OCI-LY3 (cell line): ENCODE measurements around the gene WDR59.
"Not testable (repeated sequence)": the region's sequence is repeated elsewhere in the genome, so short reads cannot be mapped to it uniquely, and the experiment has no call there.

Experiments
- H2AFZ ChIP-seq: fragments of 200-600, 300-600 bp; shearing (Covaris generic); 2 replicates; pipeline ENCODE4 v1.6.0; 2014; ENCODE audit warnings: antibody characterized with exemption, low read depth, low read length
- H3K27ac ChIP-seq: fragments of 200-600, 300-600 bp; sonication (generic); 2 replicates; pipeline ENCODE4 v1.5.1; 2014; ENCODE audit warnings: mild to moderate bottlenecking, low read length, moderate library complexity, mixed read lengths
- H3K27me3 ChIP-seq: fragments of 200-600, 300-600 bp; sonication (generic); 2 replicates; pipeline ENCODE4 v1.6.1; 2014; ENCODE audit warnings: low read depth, low read length, mixed read lengths
- H3K36me3 ChIP-seq: fragments of 200-600, 300-600 bp; sonication (generic); replicated peaks from 2 replicates; pipeline ENCODE3; 2014; ENCODE audit warnings: low read depth, low read length, mixed read lengths
- H3K4me1 ChIP-seq: fragments of 300-600, 200-600 bp; sonication (generic); 2 replicates; pipeline ENCODE4 v1.6.1; 2014; ENCODE audit warnings: low read length, mixed read lengths
- H3K4me2 ChIP-seq: fragments of 200-600, 300-600 bp; sonication (generic); 2 replicates; pipeline ENCODE4 v1.6.1; 2014; ENCODE audit warnings: low read length, mixed read lengths
- H3K4me3 ChIP-seq: fragments of 300-600, 200-600 bp; sonication (generic); 2 replicates; pipeline ENCODE4 v1.5.1; 2014; ENCODE audit warnings: antibody characterized with exemption, mild to moderate bottlenecking, low read length, moderate library complexity
- H3K79me2 ChIP-seq: fragments of 300-600, 200-600 bp; shearing (Covaris generic); 2 replicates; pipeline ENCODE4 v1.6.1; 2014; ENCODE audit warnings: mild to moderate bottlenecking, low read length, mixed read lengths
- H3K9ac ChIP-seq: fragments of 300-600, 200-600 bp; shearing (Covaris generic); 2 replicates; pipeline ENCODE4 v1.6.0; 2014; ENCODE audit warnings: mild to moderate bottlenecking, low read length, moderate library complexity
- H3K9me3 ChIP-seq: fragments of 200-600, 300-600 bp; shearing (Covaris generic); 2 replicates; pipeline ENCODE4 v1.6.1; 2014; ENCODE audit warnings: low read length, mixed read lengths; ENCODE audit not compliant: insufficient read depth
- H4K20me1 ChIP-seq: fragments of 200-600, 300-600 bp; sonication (generic); 2 replicates; pipeline ENCODE4 v1.6.1; 2016; ENCODE audit warnings: low read length, mixed read lengths; ENCODE audit not compliant: insufficient read depth
- CTCF ChIP-seq: fragments of 200-600, 300-600 bp; sonication (generic); IDR thresholded peaks from 2 replicates; pipeline ENCODE4 v1.5.1; 2014; ENCODE audit warnings: antibody characterized with exemption, low read length, low read depth
- EZH2phosphoT487 ChIP-seq: fragments of 200-600 bp; shearing (Covaris generic); IDR thresholded peaks from 2 replicates; pipeline ENCODE4 v1.6.1; 2018; ENCODE audit warnings: antibody characterized with exemption, mixed run types, low read depth

The WDR59 gene

GRCh38 chr16:75017670-75018525 is 33.0 kb upstream of the WDR59 start:
- Histone ChIP-seq H3K27me3 (no peaks in the 10 kb centered on the region), H3K9ac (no peak overlapping the region), H2AFZ (no peak overlapping the region), H3K9me3 (peaks cover 11% of the 10 kb centered on the region; the same call in 1 of the 2 replicates), H4K20me1 (no peaks in the 10 kb centered on the region), H3K27ac (no peak overlapping the region), H3K36me3 (peaks cover 4% of the 10 kb centered on the region), H3K4me2 (no peak overlapping the region), H3K4me1 (peaks cover 7% of the 10 kb centered on the region), H3K79me2 (no peaks in the 10 kb centered on the region; the same call in 1 of the 2 replicates), H3K4me3 (no peak overlapping the region)
- TF ChIP-seq CTCF, result no peak
- TF ChIP-seq EZH2phosphoT487, result no peak

GRCh38 chr16:75016451-75017081 is 31.6 kb upstream of the WDR59 start:
- H3K4me2 ChIP-seq, H3K36me3 ChIP-seq, H4K20me1 ChIP-seq, H3K9ac ChIP-seq, H2AFZ ChIP-seq, H3K79me2 ChIP-seq, H3K27me3 ChIP-seq, H3K9me3 ChIP-seq, H3K4me3 ChIP-seq, H3K27ac ChIP-seq: not testable (repeated sequence)
- H3K4me1 ChIP-seq, result peaks cover 20% of the 10 kb centered on the region

- H3K79me2 ChIP-seq, result peaks cover 3% of the 10 kb centered on the region; the same call in 1 of the 2 replicates
- peaks cover 28% of the 10 kb centered on the region for H3K4me1 ChIP-seq
- H3K36me3 ChIP-seq, result no peaks in the 10 kb centered on the region
- TF ChIP-seq EZH2phosphoT487 (no peak), CTCF (no peak)
- no peak overlapping the region for H3K4me3 ChIP-seq
- H4K20me1 ChIP-seq, result no peaks in the 10 kb centered on the region
- no peak overlapping the region for H3K9ac ChIP-seq
- H3K4me2 ChIP-seq, result no peak overlapping the region
- H3K9me3 ChIP-seq, result no peaks in the 10 kb centered on the region
- no peak overlapping the region for H3K27ac ChIP-seq
- no peak overlapping the region for H2AFZ ChIP-seq
- H3K27me3 ChIP-seq, result no peaks in the 10 kb centered on the region
Observed at GRCh38 chr16:75014318-75014717, 29.4 kb upstream of the WDR59 start.

GRCh38 chr16:75013123-75013522 is 28.2 kb upstream of the WDR59 start:
- Histone ChIP-seq H3K4me2 (peak overlapping the region; percentile 83), H3K4me1 (peaks cover 25% of the 10 kb centered on the region), H2AFZ (peak overlapping the region; percentile 63), H3K4me3 (peak overlapping the region; percentile 70)
- not testable (repeated sequence) for H3K27ac ChIP-seq, H3K27me3 ChIP-seq, H3K79me2 ChIP-seq, H3K36me3 ChIP-seq, H3K9ac ChIP-seq, H4K20me1 ChIP-seq, H3K9me3 ChIP-seq
